HCT116 (cell line): ENCODE data around the gene PYGB. TPM values are rescaled to one million over a fixed set of nuclear protein-coding genes. Genes with fewer than 3 reads are reported as not detected.
A peak's percentile ranks its signal among the peaks of the same experiment; 100 is the strongest.

Experiments
- ATAC-seq: fragments of 200-7000 bp; cut with Tn5 transposase; 2 replicates; pipeline ENCODE4 v1.9.1; 2020; ENCODE audit warnings: mild to moderate bottlenecking, moderate library complexity
- BruUV-seq: library from RNA; stranded (reverse); fragments of 400-500 nt; replicated peaks from 2 replicates; lab custom pipeline; 2021; lab: Mats Ljungman, UMichigan
- CTCF ChIA-PET: fragments of 300-600 bp; sonication (Branson Sonifier 250); formaldehyde crosslinking; loops from one replicate; lab custom pipeline; 2021; ENCODE audit warnings: antibody characterized with exemption; lab: Charles Lee
- POLR2A ChIA-PET: fragments of 300-600, 350-600 bp; sonication (Branson Sonifier 250); formaldehyde crosslinking; loops from one replicate; lab custom pipeline; 2021; ENCODE audit warnings: antibody characterized with exemption; lab: Charles Lee
- RAD21 ChIA-PET, 2 experiments: fragments of 300-600 bp; sonication (Branson Sonifier 250); formaldehyde crosslinking; loops; one replicate each; lab custom pipeline; 2023; ENCODE audit warnings: low total read pairs in 2 of 2; ENCODE audit not compliant: uncharacterized antibody in 2 of 2, unreplicated experiment in 2 of 2, low non-redundant PET in 1 of 2; lab: Charles Lee
- DNase-seq: peaks from one replicate; pipeline ENCODE4 v3.0.0-alpha.2; 2010; ENCODE audit warnings: low read depth, low spot score
- H2AFZ ChIP-seq: fragments of 200-600 bp; shearing (Covaris generic), sonication (generic); 2 replicates; pipeline ENCODE4 v1.6.1; 2017; ENCODE audit warnings: low read depth, mixed run types, mixed read lengths, antibody characterized with exemption, low read length; ENCODE audit not compliant: poor library complexity, severe bottlenecking
- H3K27ac ChIP-seq: 2 replicates; pipeline ENCODE4 v1.5.1; 2012; ENCODE audit warnings: low read depth, low read length
- H3K27me3 ChIP-seq: fragments of 200-600 bp; sonication (generic); 2 replicates; pipeline ENCODE4 v1.6.1; 2016; ENCODE audit warnings: mixed run types, low read length, mixed read lengths; ENCODE audit not compliant: insufficient read depth
- H3K36me3 ChIP-seq, 2 experiments: fragments of 200-500 bp in 1 of 2; fragments of 200-600 bp in 1 of 2; sonication (Bioruptor generic) in 1 of 2; sonication (generic) in 1 of 2; 2 replicates each; pipeline versions ENCODE4 v1.5.1 to v1.6.1; 2014 to 2016; ENCODE audit warnings: low read length in 2 of 2, inconsistent platforms in 1 of 2, mixed read lengths in 1 of 2, mixed run types in 1 of 2; ENCODE audit not compliant: insufficient read depth in 2 of 2, control insufficient read depth in 1 of 2
- H3K4me1 ChIP-seq, 2 experiments: fragments of 200-600 bp in 1 of 2; sonication (generic) in 1 of 2; 2 replicates each; pipeline versions ENCODE4 v1.5.1 to v1.6.1; 2012 to 2017; ENCODE audit warnings: low read length in 2 of 2, inconsistent platforms in 1 of 2, mild to moderate bottlenecking in 1 of 2, mixed read lengths in 1 of 2, mixed run types in 1 of 2, moderate library complexity in 1 of 2; ENCODE audit not compliant: insufficient read depth in 2 of 2, control insufficient read depth in 1 of 2
- H3K4me2 ChIP-seq: fragments of 200-600 bp; sonication (generic); 2 replicates; pipeline ENCODE4 v1.6.1; 2017; ENCODE audit warnings: mixed run types, low read length, mixed read lengths
- H3K4me3 ChIP-seq, 2 experiments: fragments of 200-600 bp in 1 of 2; sonication (generic) in 1 of 2; replicated peaks in 1 of 2; 2 replicates each; pipeline ENCODE4 v1.5.1; 2011 to 2016; ENCODE audit warnings: low read length in 2 of 2, control low read depth in 1 of 2, low read depth in 1 of 2, mild to moderate bottlenecking in 1 of 2, mixed read lengths in 1 of 2, mixed run types in 1 of 2
- H3K79me2 ChIP-seq: fragments of 200-600 bp; sonication (generic); 2 replicates; pipeline ENCODE4 v1.6.1; 2017; ENCODE audit warnings: mild to moderate bottlenecking, mixed run types, low read length, moderate library complexity, mixed read lengths; ENCODE audit not compliant: insufficient read depth
- H3K9ac ChIP-seq: fragments of 200-600 bp; sonication (generic); 2 replicates; pipeline ENCODE4 v1.6.1; 2016; ENCODE audit warnings: low read length, mixed read lengths
- H3K9me2 ChIP-seq: fragments of 200-600 bp; sonication (generic), shearing (Covaris generic); 2 replicates; pipeline ENCODE4 v1.6.1; 2017; ENCODE audit warnings: mixed run types, mild to moderate bottlenecking, moderate library complexity; ENCODE audit not compliant: insufficient read depth
- H3K9me3 ChIP-seq, 2 experiments: fragments of 200-500 bp in 1 of 2; fragments of 200-600 bp in 1 of 2; sonication (Bioruptor generic) in 1 of 2; sonication (generic) in 1 of 2; 2 replicates each; pipeline ENCODE4 v1.6.1; 2014 to 2017; ENCODE audit warnings: low read length in 2 of 2, mixed read lengths in 2 of 2, inconsistent platforms in 1 of 2, low read depth in 1 of 2, mild to moderate bottlenecking in 1 of 2, mixed run types in 1 of 2, moderate library complexity in 1 of 2; ENCODE audit not compliant: control insufficient read depth in 1 of 2, insufficient read depth in 1 of 2
- H4K20me1 ChIP-seq: fragments of 200-600 bp; sonication (generic), shearing (Covaris generic); 2 replicates; pipeline ENCODE4 v1.6.1; 2017; ENCODE audit warnings: mixed run types, mild to moderate bottlenecking, moderate library complexity; ENCODE audit not compliant: insufficient read depth
- CBX3 ChIP-seq: IDR thresholded peaks from 2 replicates; pipeline ENCODE4 v1.6.1; 2012; ENCODE audit warnings: low read depth
- CTCF ChIP-seq, 3 experiments: fragments of 200-600 bp in 1 of 3; sonication (generic) in 1 of 3; IDR thresholded peaks in 2 of 3; conservative IDR thresholded peaks in 1 of 3; 2 replicates each; pipeline ENCODE4 v1.5.1; 2012 to 2017; ENCODE audit warnings: low read depth in 2 of 3, low read length in 2 of 3, antibody characterized with exemption in 1 of 3, borderline replicate concordance in 1 of 3, control low read depth in 1 of 3, mild to moderate bottlenecking in 1 of 3, mixed read lengths in 1 of 3, mixed run types in 1 of 3, moderate library complexity in 1 of 3; ENCODE audit not compliant: insufficient read depth in 1 of 3
- ELF1 ChIP-seq: IDR thresholded peaks from 2 replicates; pipeline ENCODE4 v1.6.1; 2012; ENCODE audit warnings: low read depth, borderline replicate concordance
- EZH2 ChIP-seq: fragments of 200-600 bp; sonication (generic); IDR thresholded peaks from 2 replicates; pipeline ENCODE4 v1.6.1; 2017; ENCODE audit warnings: antibody characterized with exemption, mixed run types
- FOSL1 ChIP-seq: IDR thresholded peaks from 2 replicates; pipeline ENCODE4 v1.6.1; 2012; ENCODE audit warnings: low read depth
- JUND ChIP-seq: IDR thresholded peaks from 2 replicates; pipeline ENCODE4 v1.6.1; 2012
- MAX ChIP-seq: IDR thresholded peaks from 2 replicates; pipeline ENCODE4 v1.6.1; 2012
- RAD21 ChIP-seq: IDR thresholded peaks from 2 replicates; pipeline ENCODE4 v1.6.1; 2012; ENCODE audit warnings: low read depth, mild to moderate bottlenecking
- REST ChIP-seq: IDR thresholded peaks from 2 replicates; pipeline ENCODE4 v1.6.1; 2012; ENCODE audit warnings: low read depth
- SRF ChIP-seq: IDR thresholded peaks from 2 replicates; pipeline ENCODE4 v1.6.1; 2012; ENCODE audit warnings: low read depth
- YY1 ChIP-seq: IDR thresholded peaks from 2 replicates; pipeline ENCODE4 v1.6.1; 2011; ENCODE audit warnings: low read length, low read depth, moderate library complexity, mild to moderate bottlenecking; ENCODE audit not compliant: insufficient replicate concordance; ENCODE audit errors: extremely low read depth
- ZNF274 ChIP-seq: fragments of 200-500 bp; sonication (Bioruptor generic); IDR thresholded peaks from 2 replicates; pipeline ENCODE4 v1.6.1; 2014; ENCODE audit warnings: mild to moderate bottlenecking, low read depth, low read length, inconsistent platforms
- intact Hi-C: fragments of 100-400 bp; cut with micrococcal nuclease; formaldehyde crosslinking; loops from 2 replicates; pipeline ENCODE4 v1.10.0; 2022
- total RNA-seq: library from RNA; stranded (reverse); gene quantifications from one replicate; pipeline ENCODE4 v1.2.1, GENCODE V29; 2021; ENCODE audit not compliant: unreplicated experiment
- TF ChIP-seq, protein P1 (sequence below): IDR thresholded peaks from 2 replicates; pipeline ENCODE4 v1.6.1; 2012

The PYGB gene
- total RNA-seq, 1 experiment from 2014 or later = 87.8 TPM

- no peak for TF ChIP-seq REST
- TF ChIP-seq YY1 = no peak
- no peak for TF ChIP-seq CBX3
- no peak for TF ChIP-seq RAD21
- no peak for TF ChIP-seq EZH2
- TF ChIP-seq ZNF274 = no peak
- TF ChIP-seq, all 23 proteins: peak for 0
Observed at GRCh38 chr20:25251558-25251957, 3.7 kb downstream of the PYGB start (continued).

DNA sequence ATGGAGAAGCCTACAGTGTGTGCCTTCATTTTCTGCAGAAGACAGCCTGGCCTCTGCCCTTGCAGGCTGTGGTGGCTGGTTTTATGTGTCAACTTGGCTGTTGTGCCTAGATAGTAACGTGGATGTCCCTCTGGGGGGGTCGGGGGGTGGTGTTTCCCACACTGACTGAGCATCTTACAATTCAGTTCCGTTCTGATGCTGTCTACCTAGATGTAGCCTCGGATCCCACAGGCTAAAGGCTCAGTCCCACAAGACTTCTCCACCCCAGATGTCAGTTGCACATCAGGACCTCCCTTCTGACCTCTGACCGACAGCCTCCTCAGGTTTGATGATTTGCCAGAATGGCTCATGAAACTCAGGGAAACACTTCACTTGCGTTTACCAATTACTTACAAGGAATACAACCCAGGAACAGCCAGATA lies 4.4 kb downstream of the PYGB start:
- DNase-seq (no peak), ATAC-seq (no peak)
- H3K36me3 ChIP-seq = no peaks in the 10 kb centered on the region; a peak in 1 of 4 replicates
- CTCF ChIA-PET = no interaction called here
- no peaks in the 10 kb centered on the region for H3K27me3 ChIP-seq
- no peak overlapping the region for H3K9ac ChIP-seq
- 0 out of 2 replicates have a peak overlapping the region, but pooled peaks have one; percentile 14 for H3K27ac ChIP-seq
- no peaks in the 10 kb centered on the region for H3K9me2 ChIP-seq
- BruUV-seq = no TSS peak
- peaks cover 77% of the 10 kb centered on the region for H3K79me2 ChIP-seq
- no peak overlapping the region for H2AFZ ChIP-seq
- peak overlapping the region; percentile 56 for H3K4me2 ChIP-seq
- H3K4me1 ChIP-seq = peaks cover 39 to 42% of the 10 kb centered on the region in 2 experiments
- POLR2A ChIA-PET = interaction anchor here (0.9 to 1.5 kb wide), 2 partner anchors 29 to 147 kb away, joined by 3 read pairs; no protein-coding TSS in a partner anchor
- no peaks in the 10 kb centered on the region for H3K9me3 ChIP-seq
- H4K20me1 ChIP-seq = no peaks in the 10 kb centered on the region
- H3K4me3 ChIP-seq = no peak overlapping the region
- intact Hi-C loops = loop anchor here (2.0 to 10.0 kb wide), 2 partner anchors 53 to 259 kb away; partner anchors contain the start of gene APMAP
- TF ChIP-seq MAX (no peak), EZH2 (no peak), SRF (no peak), RAD21 (no peak), ELF1 (no peak), CTCF (IDR thresholded peaks at IDR 0.05 in 2 of 3, conservative IDR thresholded peaks at IDR 0.05 in 1 of 3; ENCODE audit: borderline replicate concordance in 1 of 3, insufficient read depth in 1 of 3, low read depth in 2 of 3, low read length in 2 of 3) (no peak), JUND (no peak), FOSL1 (no peak), ZNF274 (no peak)
- TF ChIP-seq, protein P1, sequence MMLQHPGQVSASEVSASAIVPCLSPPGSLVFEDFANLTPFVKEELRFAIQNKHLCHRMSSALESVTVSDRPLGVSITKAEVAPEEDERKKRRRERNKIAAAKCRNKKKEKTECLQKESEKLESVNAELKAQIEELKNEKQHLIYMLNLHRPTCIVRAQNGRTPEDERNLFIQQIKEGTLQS = no peak
- RAD21 ChIA-PET = no interaction called here
